ENCODE results near the gene PARL.

- TF ChIP-seq CTCF (conservative IDR thresholded peaks at IDR 0.05 in 1 of 2, IDR thresholded peaks at IDR 0.05 in 1 of 2; ENCODE audit: extremely low read depth in 1 of 2, insufficient read depth in 1 of 2, low read depth in 1 of 2, low read length in 2 of 2) = no peak
- TF ChIP-seq EZH2 (IDR thresholded peaks at IDR 0.05; ENCODE audit: borderline replicate concordance, low read length) = no peak
Measured at GRCh38 chr3:183927059-183927458, 42.4 kb upstream of the PARL start.

Measured in mammary epithelial cell (primary cell).